Calu3 (cell line): ENCODE data around the gene FRY. TPM values are rescaled to one million over a fixed set of nuclear protein-coding genes. Genes with fewer than 3 reads are reported as not detected.

Experiments used
- BruUV-seq: library from RNA; stranded (reverse); fragments of 400-500 nt; replicated peaks from 2 replicates; lab custom pipeline; 2021; lab: Mats Ljungman, UMichigan
- CTCF ChIA-PET: fragments of 300-600 bp; sonication (Branson Sonifier 250); formaldehyde crosslinking; loops from one replicate; lab custom pipeline; 2022; ENCODE audit warnings: antibody characterized with exemption; lab: Charles Lee
- DNase-seq: peaks from one replicate; pipeline ENCODE4 v3.0.0; 2022
- H3K27ac Mint-ChIP-seq: one replicate; pipeline ENCODE4 v1.8.0; 2022; ENCODE audit warnings: mixed read lengths; ENCODE audit not compliant: unreplicated experiment
- H3K27me3 Mint-ChIP-seq: one replicate; pipeline ENCODE4 v1.8.0; 2022; ENCODE audit warnings: mixed read lengths; ENCODE audit not compliant: unreplicated experiment
- H3K36me3 Mint-ChIP-seq: one replicate; pipeline ENCODE4 v1.8.0; 2022; ENCODE audit warnings: mild to moderate bottlenecking, moderate library complexity, mixed read lengths; ENCODE audit not compliant: insufficient read depth, unreplicated experiment
- H3K4me1 Mint-ChIP-seq: one replicate; pipeline ENCODE4 v1.8.0; 2022; ENCODE audit warnings: mild to moderate bottlenecking, low read depth, mixed read lengths; ENCODE audit not compliant: unreplicated experiment
- H3K4me3 Mint-ChIP-seq: one replicate; pipeline ENCODE4 v1.8.0; 2022; ENCODE audit warnings: mild to moderate bottlenecking, low read depth, moderate library complexity, mixed read lengths; ENCODE audit not compliant: unreplicated experiment
- H3K9me3 Mint-ChIP-seq: one replicate; pipeline ENCODE4 v1.8.0; 2022; ENCODE audit warnings: low read depth, mixed read lengths; ENCODE audit not compliant: unreplicated experiment
- intact Hi-C: fragments of 100-400 bp; cut with micrococcal nuclease; formaldehyde crosslinking; loops from one replicate; pipeline ENCODE4 v1.10.0; 2022; ENCODE audit not compliant: unreplicated experiment
- total RNA-seq: library from RNA; stranded (reverse); gene quantifications from 2 replicates; pipeline ENCODE4 v1.2.3, GENCODE V29; 2022
- TF ChIP-seq, protein P1 (sequence below): fragments of 200-600 bp; IDR thresholded peaks from one replicate; pipeline ENCODE4 v1.8.0; 2022; ENCODE audit warnings: antibody characterized with exemption; ENCODE audit not compliant: unreplicated experiment

The FRY gene
- total RNA-seq, 1 experiment from 2014 or later = 6.2 TPM

DNA sequence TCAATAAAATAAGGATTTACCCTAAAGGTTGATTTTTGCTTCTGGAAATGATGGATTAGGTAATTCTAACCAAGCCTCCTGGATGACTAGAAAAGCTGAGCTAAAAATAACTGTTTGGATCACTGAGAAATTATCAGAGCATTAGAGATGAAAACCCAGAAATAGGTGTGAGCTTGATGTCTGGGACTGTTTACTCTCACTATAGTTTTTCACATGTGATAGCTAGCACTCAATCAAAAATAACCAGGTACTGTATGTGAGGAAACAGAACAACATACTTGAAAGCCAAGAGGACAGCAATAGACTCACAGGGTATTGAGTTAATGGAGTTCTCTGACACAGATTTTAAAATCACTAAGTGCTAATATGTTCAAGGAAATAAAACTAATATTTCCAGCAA, 274.1 kb downstream of the FRY start:
- Mint-ChIP-seq H3K27ac (no peak overlapping the region), H3K36me3 (no peaks in the 10 kb centered on the region), H3K4me1 (no peaks in the 10 kb centered on the region), H3K27me3 (no peaks in the 10 kb centered on the region), H3K4me3 (no peak overlapping the region), H3K9me3 (no peaks in the 10 kb centered on the region)
- no TSS peak for BruUV-seq
- intact Hi-C loops = no loop called here
- TF ChIP-seq, protein P1, sequence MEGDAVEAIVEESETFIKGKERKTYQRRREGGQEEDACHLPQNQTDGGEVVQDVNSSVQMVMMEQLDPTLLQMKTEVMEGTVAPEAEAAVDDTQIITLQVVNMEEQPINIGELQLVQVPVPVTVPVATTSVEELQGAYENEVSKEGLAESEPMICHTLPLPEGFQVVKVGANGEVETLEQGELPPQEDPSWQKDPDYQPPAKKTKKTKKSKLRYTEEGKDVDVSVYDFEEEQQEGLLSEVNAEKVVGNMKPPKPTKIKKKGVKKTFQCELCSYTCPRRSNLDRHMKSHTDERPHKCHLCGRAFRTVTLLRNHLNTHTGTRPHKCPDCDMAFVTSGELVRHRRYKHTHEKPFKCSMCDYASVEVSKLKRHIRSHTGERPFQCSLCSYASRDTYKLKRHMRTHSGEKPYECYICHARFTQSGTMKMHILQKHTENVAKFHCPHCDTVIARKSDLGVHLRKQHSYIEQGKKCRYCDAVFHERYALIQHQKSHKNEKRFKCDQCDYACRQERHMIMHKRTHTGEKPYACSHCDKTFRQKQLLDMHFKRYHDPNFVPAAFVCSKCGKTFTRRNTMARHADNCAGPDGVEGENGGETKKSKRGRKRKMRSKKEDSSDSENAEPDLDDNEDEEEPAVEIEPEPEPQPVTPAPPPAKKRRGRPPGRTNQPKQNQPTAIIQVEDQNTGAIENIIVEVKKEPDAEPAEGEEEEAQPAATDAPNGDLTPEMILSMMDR = no peak
- DNase-seq = no peak
- CTCF ChIA-PET = no interaction called here

DNA sequence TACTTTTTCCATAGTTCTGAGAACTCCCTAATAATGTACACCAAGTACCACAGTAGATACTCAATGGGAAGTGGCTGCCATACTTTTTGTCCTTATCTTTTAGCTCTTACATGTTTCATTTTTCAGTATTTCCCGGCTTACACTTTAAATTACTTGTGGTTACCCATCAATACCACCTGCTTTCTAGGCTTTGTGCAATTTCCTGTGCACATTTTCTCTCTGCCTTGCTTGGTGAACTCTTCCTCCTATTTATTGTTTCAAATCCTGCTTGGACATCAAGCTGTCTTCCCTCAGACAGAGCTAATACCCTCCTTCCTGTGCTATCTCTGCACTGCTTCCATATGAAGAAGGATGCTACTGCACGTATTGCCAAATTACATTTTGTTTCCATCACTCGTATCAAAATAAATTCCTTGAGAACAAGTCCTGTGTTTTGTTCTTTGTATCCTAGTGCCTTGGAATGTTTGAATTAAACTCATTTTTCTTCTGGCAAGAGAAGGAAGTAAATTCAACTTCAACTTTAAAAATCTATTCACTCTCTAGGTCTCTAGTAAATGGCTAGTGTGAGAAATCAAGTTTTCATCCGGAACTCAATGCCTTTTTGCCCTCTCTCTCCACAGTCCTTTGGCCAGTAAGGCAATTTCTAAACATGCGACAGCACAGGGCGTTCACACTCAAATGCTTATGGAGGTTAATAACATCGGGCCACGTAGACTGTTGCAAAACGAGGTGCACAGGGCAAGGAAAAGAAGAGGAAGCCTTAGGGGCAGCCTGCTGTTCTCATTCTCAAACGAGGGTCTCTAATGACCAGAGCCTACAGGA, 277.9 kb downstream of the FRY start:
- H3K4me1 Mint-ChIP-seq = no peaks in the 10 kb centered on the region
- CTCF ChIA-PET = no interaction called here
- H3K4me3 Mint-ChIP-seq = no peak overlapping the region
- H3K36me3 Mint-ChIP-seq = peaks cover under 1% of the 10 kb centered on the region
- BruUV-seq = no TSS peak
- DNase-seq = no peak
- no peaks in the 10 kb centered on the region for H3K9me3 Mint-ChIP-seq
- H3K27ac Mint-ChIP-seq = no peak overlapping the region
- intact Hi-C loops = loop anchor here (1.0 to 2.0 kb wide), 4 partner anchors 43 to 399 kb away; no protein-coding TSS in a partner anchor
- TF ChIP-seq, protein P1 = no peak
- H3K27me3 Mint-ChIP-seq = no peaks in the 10 kb centered on the region

DNA sequence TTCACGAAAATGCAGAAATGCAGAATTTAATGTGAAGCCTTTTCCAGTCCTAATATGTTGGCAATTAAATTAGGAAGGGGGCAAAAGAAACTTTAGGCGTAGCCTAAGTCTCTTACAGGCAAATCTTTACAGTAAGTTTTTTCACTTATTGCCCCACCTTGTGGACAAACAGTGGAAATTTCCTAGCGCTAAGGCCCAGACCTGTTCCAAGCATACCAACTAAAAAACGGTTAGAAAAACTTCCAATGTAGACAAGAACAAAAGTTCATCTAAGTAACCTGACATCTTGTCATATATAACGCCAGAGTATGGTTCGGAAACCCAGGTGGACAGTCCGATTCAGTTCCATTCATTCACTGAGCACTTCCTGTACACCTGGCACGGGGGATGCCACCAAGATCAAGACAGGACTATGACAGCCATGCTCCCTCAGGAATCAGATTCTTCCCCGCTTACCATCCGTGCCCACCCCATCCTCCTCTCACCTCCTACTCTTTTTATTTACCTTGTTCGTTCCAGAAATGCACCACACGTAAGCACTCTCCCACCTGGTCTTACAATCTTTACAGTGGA, 278.6 kb downstream of the FRY start:
- intact Hi-C loops = loop anchor here (1.0 to 2.0 kb wide), 4 partner anchors 43 to 399 kb away; no protein-coding TSS in a partner anchor
- CTCF ChIA-PET = no interaction called here

DNA sequence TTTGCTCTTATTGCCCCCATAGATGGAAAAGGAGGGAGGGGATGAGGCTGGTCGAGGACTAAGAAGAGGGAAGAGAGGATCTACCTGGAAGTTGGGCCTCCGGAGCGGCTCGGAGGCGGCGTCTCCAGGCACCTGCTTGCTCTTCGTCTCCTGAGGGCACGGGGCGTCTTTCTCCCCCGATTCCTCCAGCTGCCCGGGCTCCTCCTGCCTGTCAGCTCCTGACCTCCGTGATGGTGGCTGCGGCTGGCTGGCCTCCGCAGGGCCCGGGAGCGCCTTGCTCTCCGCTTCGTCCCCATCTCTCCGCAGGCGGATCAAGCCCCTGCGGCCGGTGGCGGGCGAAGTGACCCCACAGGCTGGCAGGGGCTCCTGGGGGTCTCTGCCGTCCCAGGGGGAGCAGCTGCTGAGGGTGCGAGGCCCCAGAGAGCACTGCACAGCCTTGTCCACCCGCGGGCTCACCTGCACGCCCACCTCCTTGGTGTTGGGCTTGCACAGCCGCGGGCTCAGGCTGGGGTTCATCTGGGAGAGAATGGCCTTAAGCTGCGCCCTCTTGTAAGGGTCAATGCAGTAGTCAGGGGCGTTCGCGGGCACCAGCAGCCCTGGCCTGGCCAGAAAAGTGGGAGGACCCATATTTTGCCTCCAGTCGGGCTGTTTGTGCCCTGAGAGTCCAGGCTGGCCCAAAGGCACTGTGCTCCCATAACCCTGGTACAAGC, 279.8 kb downstream of the FRY start:
- TF ChIP-seq, protein P1 = no peak
- Mint-ChIP-seq H3K9me3 (no peaks in the 10 kb centered on the region), H3K4me1 (no peaks in the 10 kb centered on the region), H3K27ac (no peak overlapping the region), H3K27me3 (no peaks in the 10 kb centered on the region), H3K4me3 (no peak overlapping the region), H3K36me3 (peaks cover 17% of the 10 kb centered on the region)
- no TSS peak for BruUV-seq
- no peak for DNase-seq
- CTCF ChIA-PET = no interaction called here
- intact Hi-C loops = loop anchor here (2.0 kb wide), 3 partner anchors 45 to 401 kb away; no protein-coding TSS in a partner anchor

More for the DNA sequence above, 278.6 kb downstream of the FRY start:
- H3K4me1 Mint-ChIP-seq = no peaks in the 10 kb centered on the region
- no peak overlapping the region for H3K27ac Mint-ChIP-seq
- peak; percentile 21 for DNase-seq
- H3K36me3 Mint-ChIP-seq = peaks cover 8% of the 10 kb centered on the region
- no peak overlapping the region for H3K4me3 Mint-ChIP-seq
- BruUV-seq = no TSS peak
- TF ChIP-seq, protein P1 = peak; percentile 50
- no peaks in the 10 kb centered on the region for H3K27me3 Mint-ChIP-seq
- no peaks in the 10 kb centered on the region for H3K9me3 Mint-ChIP-seq
